ENCODE results near the gene OGT. TPM values are rescaled to one million over a fixed set of nuclear protein-coding genes. Genes with fewer than 3 reads are reported as not detected.

The OGT gene
- total RNA-seq, 4 donors from 2014 or later, result 117 to 243 (median 144) TPM

DNA sequence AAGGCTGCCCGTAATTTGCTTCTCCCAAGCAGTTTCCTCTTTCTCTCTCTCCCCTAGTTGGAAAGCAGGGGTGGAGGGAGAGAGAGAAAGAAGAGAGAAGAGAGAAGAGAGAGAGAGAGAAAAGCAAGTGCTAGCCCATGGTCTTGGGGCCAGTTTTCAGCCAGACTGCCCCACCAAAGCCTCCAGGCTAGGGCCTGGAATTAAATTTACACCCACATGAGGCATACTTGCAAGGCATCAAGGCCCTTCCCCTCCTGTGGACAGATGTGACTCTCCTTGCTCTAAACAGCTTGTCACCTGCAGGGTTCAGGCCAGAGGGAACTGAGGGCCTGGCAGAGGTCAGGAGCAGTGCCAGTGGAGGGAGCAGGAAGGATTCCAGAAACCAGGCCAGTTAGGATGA is 87.1 kb downstream of the OGT start:
- DNase-seq, result no peak
- Histone ChIP-seq H3K4me3 (no peak overlapping the region), H3K4me1 (no peaks in the 10 kb centered on the region), H3K27me3 (no peaks in the 10 kb centered on the region), H3K27ac (no peak overlapping the region), H3K9me3 (no peaks in the 10 kb centered on the region), H3K36me3 (no peaks in the 10 kb centered on the region)
- TF ChIP-seq POLR2A (IDR thresholded peaks at IDR 0.05) (no peak), CTCF (IDR thresholded peaks at IDR 0.05) (no peak)
- intact Hi-C loops (cut with DNase I; ENCODE audit: low total_unique reads), result no loop called here

DNA sequence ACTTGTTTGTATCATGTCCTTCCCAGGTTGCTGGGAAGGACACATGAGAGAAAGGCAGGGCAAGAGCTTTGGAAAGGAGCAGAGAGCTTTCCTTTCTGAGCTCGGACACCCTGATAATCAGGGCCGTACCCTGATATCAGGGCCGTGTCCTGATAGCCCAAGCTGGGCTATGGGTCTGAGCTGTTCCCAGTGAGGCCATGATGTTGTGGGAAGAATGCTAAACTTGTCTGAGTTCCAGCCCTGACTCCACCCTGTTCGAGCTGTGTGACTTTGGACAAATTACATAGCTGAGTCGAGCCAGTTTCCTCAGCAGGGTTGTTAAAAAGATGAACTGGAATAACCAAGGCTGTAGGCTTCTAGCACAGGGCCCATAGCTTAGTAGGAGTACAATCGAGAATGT is 88.7 kb downstream of the OGT start:
- no peak for DNase-seq
- no peak overlapping the region for H3K4me3 ChIP-seq
- H3K27me3 ChIP-seq, result no peaks in the 10 kb centered on the region
- no peaks in the 10 kb centered on the region for H3K36me3 ChIP-seq
- no peaks in the 10 kb centered on the region for H3K9me3 ChIP-seq
- no peaks in the 10 kb centered on the region for H3K4me1 ChIP-seq
- no peak overlapping the region for H3K27ac ChIP-seq
- TF ChIP-seq POLR2A (IDR thresholded peaks at IDR 0.05), result no peak
- TF ChIP-seq CTCF (IDR thresholded peaks at IDR 0.05), result no peak
- intact Hi-C loops (cut with DNase I; ENCODE audit: low total_unique reads), result no loop called here

DNA sequence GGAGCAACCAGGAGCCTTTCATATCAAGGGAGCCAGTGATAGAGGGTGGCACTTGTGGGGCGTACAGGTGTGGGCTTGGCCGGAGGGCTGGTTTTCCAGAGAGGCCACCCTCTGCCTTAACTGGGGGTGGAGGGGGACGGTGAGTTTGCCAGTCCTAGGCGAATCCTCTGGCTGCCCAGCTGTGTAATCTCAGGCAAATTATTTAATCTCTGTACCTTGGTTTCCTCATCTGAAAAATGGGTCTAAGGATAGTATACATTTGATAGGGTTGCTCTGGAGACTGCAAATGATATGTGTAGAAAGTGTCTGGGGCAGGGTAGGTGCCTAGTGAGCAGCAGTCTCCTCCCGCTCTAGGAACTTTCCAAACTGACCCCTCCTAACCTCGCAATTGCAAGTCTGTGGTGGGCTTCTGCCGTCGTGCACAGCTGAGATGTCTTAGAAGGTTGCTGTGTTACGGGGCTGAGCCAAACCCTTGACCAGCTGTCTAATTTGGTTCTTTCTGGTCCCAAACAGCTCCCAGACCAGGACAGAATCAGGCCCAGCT is 89.2 kb downstream of the OGT start:
- Histone ChIP-seq H3K27me3 (no peaks in the 10 kb centered on the region), H3K9me3 (no peaks in the 10 kb centered on the region), H3K4me1 (no peaks in the 10 kb centered on the region), H3K36me3 (no peaks in the 10 kb centered on the region), H3K4me3 (no peak overlapping the region), H3K27ac (peak overlapping the region; percentile 70)
- TF ChIP-seq CTCF (IDR thresholded peaks at IDR 0.05), result no peak
- TF ChIP-seq POLR2A (IDR thresholded peaks at IDR 0.05), result no peak
- no peak for DNase-seq
- intact Hi-C loops (cut with DNase I; ENCODE audit: low total_unique reads), result no loop called here

DNA sequence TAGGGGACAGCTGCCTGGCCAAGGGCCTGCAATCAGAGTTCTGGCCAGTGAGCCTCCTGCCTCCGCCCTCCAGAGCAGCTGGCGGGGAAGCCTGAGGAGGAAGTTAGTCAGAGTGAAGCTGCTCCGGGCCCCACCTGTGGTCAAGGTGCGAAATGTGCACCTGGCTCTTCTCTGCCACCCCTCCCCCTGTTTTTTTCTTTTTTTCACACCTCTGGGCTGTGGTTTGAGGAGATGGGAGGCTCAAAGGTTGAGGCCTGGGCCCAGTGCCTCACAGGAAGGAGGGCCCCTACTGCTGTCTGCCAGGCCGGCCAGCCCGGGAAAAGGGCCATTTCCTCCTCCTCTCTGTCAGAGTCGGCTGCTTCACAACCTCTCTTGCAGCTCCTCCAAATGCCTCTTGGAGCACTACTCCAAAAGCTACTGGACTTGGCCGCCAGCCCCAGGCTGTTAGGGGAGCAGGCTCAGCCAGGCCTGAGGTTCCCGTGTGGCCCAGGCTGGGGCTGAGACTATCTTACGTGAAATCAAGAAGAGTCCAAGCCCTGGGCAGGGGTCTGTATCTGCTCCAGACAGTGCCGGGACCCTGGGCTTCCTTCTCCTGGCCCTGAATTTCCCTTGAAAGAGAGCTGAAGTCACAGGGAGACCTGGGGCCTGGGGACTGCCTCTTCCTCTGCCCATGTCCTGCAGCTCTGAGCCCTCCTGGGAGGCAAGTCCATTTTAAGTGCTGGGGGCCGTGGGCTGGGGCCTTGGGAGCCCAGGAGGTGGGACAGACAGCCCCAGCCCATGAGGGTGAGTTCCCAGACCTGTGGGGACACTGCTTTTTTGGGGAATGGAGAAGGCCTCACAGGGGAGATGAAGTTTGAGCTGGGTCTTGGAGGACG is 89.9 kb downstream of the OGT start:
- H3K4me1 ChIP-seq, result no peaks in the 10 kb centered on the region
- no peaks in the 10 kb centered on the region for H3K9me3 ChIP-seq
- intact Hi-C loops (cut with DNase I; ENCODE audit: low total_unique reads), result no loop called here
- H3K27me3 ChIP-seq, result no peaks in the 10 kb centered on the region
- TF ChIP-seq CTCF (IDR thresholded peaks at IDR 0.05) (peak in 2 of 4 experiments; percentile 34 to 45), POLR2A (IDR thresholded peaks at IDR 0.05) (no peak)
- H3K27ac ChIP-seq, result peak overlapping the region; percentile 70
- H3K36me3 ChIP-seq, result no peaks in the 10 kb centered on the region
- no peak overlapping the region for H3K4me3 ChIP-seq
- peak; percentile 80 for DNase-seq

- no peaks in the 10 kb centered on the region for H3K4me1 ChIP-seq
- no peaks in the 10 kb centered on the region for H3K27me3 ChIP-seq
- intact Hi-C loops (cut with DNase I; ENCODE audit: low total_unique reads), result no loop called here
- no peak overlapping the region for H3K4me3 ChIP-seq
- no peaks in the 10 kb centered on the region for H3K9me3 ChIP-seq
- H3K27ac ChIP-seq, result peak overlapping the region in 1 of 2 donors; percentile 70
- TF ChIP-seq CTCF (IDR thresholded peaks at IDR 0.05), result no peak
- TF ChIP-seq POLR2A (IDR thresholded peaks at IDR 0.05), result no peak
- DNase-seq, result no peak
- no peaks in the 10 kb centered on the region for H3K36me3 ChIP-seq
Measured at GRCh38 chrX:71623714-71624113, 90.8 kb downstream of the OGT start.
